ENCODE measurements around the gene ATPAF2.

The ATPAF2 gene

DNA sequence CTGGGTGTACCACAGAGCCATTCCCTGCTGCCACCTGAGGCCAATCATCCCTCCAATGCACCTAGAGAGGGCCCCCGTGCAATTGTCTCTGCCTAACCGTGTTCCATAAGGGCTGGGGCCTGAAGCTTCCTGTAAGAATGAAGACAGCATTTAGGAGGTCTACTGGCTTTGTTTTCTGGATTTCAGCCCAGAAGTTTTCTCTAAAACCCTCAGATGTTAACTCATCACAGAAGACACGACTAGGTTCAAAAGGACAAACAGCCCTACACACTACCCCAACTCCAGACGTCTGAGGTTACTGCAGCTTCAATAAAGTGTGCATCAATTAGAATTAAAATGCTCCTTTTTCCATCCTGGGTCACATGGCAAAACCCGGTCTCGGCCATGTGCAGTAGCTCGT, 38.0 kb upstream of the ATPAF2 start:
- no peaks in the 10 kb centered on the region for H3K9me3 ChIP-seq (ENCODE audit: severe bottlenecking)
- no peak overlapping the region for H3K27ac ChIP-seq (ENCODE audit: poor library complexity, severe bottlenecking)
- no peak overlapping the region for H3K4me3 ChIP-seq (ENCODE audit: severe bottlenecking)
- DNase-seq (ENCODE audit: low spot score) = no peak
- TF ChIP-seq, protein P1, sequence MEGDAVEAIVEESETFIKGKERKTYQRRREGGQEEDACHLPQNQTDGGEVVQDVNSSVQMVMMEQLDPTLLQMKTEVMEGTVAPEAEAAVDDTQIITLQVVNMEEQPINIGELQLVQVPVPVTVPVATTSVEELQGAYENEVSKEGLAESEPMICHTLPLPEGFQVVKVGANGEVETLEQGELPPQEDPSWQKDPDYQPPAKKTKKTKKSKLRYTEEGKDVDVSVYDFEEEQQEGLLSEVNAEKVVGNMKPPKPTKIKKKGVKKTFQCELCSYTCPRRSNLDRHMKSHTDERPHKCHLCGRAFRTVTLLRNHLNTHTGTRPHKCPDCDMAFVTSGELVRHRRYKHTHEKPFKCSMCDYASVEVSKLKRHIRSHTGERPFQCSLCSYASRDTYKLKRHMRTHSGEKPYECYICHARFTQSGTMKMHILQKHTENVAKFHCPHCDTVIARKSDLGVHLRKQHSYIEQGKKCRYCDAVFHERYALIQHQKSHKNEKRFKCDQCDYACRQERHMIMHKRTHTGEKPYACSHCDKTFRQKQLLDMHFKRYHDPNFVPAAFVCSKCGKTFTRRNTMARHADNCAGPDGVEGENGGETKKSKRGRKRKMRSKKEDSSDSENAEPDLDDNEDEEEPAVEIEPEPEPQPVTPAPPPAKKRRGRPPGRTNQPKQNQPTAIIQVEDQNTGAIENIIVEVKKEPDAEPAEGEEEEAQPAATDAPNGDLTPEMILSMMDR (IDR thresholded peaks at IDR 0.05; ENCODE audit: poor library complexity, severe bottlenecking) = no peak
- ATAC-seq (ENCODE audit: low read depth) = no peak
- no peaks in the 10 kb centered on the region for H3K27me3 ChIP-seq (ENCODE audit: insufficient read depth, poor library complexity, severe bottlenecking)
- no peaks in the 10 kb centered on the region for H3K36me3 ChIP-seq (ENCODE audit: low read depth)
- no peaks in the 10 kb centered on the region for H3K4me1 ChIP-seq (ENCODE audit: insufficient read depth, poor library complexity, severe bottlenecking)

DNA sequence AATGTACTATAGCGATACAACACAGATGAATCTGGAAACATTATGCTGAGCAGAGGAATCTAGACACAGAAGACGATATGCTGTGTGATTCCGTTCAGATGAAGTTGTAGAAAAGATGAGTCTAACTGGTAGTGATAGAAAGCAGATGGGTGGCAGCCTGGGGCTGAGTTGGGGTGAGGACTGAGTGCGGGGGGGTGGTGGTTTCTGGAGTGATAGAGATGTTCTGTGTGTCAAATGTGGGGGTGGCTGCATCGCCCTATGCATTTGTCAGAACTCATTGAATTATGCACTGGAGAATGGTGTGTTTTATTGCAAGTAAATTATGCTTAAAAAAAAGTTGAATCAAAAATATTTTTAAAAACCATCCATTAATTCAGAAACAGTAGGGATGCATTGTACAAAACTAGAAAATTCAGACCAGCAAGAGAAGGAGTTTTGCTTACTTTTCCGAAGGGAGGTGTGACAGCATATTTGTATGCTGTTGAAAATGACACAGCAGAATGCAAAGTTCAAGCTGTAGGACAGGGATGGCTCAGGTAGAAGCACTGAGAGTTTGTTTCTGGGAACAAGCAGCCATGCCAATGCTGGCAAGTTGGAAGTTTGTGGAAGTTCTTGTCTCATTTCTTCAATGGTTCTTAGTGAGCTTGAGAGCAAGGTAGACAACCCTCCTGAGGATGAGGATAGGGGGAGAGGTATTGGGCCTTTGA, 35.8 kb upstream of the ATPAF2 start:
- ATAC-seq (ENCODE audit: low read depth) = no peak
- no peak overlapping the region for H3K4me3 ChIP-seq (ENCODE audit: severe bottlenecking)
- no peaks in the 10 kb centered on the region for H3K27me3 ChIP-seq (ENCODE audit: insufficient read depth, poor library complexity, severe bottlenecking)
- no peak for DNase-seq (ENCODE audit: low spot score)
- H3K27ac ChIP-seq (ENCODE audit: poor library complexity, severe bottlenecking) = no peak overlapping the region
- H3K9me3 ChIP-seq (ENCODE audit: severe bottlenecking) = no peaks in the 10 kb centered on the region
- H3K4me1 ChIP-seq (ENCODE audit: insufficient read depth, poor library complexity, severe bottlenecking) = no peaks in the 10 kb centered on the region
- no peaks in the 10 kb centered on the region for H3K36me3 ChIP-seq (ENCODE audit: low read depth)
- TF ChIP-seq, protein P1 (IDR thresholded peaks at IDR 0.05; ENCODE audit: poor library complexity, severe bottlenecking) = no peak

DNA sequence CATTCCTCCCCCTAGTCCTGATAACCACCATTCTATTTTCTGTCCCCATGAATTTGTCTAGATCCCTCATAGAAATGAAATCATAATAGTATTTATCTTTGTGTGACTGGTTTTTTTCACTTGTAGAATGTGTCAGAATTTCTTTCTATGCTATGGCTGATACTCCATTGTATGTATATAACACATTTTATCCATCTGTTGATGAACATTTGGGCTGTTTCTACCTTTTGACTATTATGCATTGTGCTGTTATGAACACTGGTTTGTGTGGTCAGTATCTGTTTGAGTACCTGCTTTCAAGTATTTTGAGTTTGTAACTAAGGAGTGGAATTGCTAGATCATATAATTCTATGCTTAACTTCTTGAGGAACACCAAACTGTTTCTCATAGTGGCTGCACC, 32.8 kb upstream of the ATPAF2 start:
- H3K36me3 ChIP-seq (ENCODE audit: low read depth) = no peaks in the 10 kb centered on the region
- no peaks in the 10 kb centered on the region for H3K27me3 ChIP-seq (ENCODE audit: insufficient read depth, poor library complexity, severe bottlenecking)
- no peaks in the 10 kb centered on the region for H3K9me3 ChIP-seq (ENCODE audit: severe bottlenecking)
- H3K4me3 ChIP-seq (ENCODE audit: severe bottlenecking) = no peak overlapping the region
- no peak overlapping the region for H3K27ac ChIP-seq (ENCODE audit: poor library complexity, severe bottlenecking)
- TF ChIP-seq, protein P1 (IDR thresholded peaks at IDR 0.05; ENCODE audit: poor library complexity, severe bottlenecking) = no peak
- no peaks in the 10 kb centered on the region for H3K4me1 ChIP-seq (ENCODE audit: insufficient read depth, poor library complexity, severe bottlenecking)
- DNase-seq (ENCODE audit: low spot score) (no peak), ATAC-seq (ENCODE audit: low read depth) (no peak)

DNA sequence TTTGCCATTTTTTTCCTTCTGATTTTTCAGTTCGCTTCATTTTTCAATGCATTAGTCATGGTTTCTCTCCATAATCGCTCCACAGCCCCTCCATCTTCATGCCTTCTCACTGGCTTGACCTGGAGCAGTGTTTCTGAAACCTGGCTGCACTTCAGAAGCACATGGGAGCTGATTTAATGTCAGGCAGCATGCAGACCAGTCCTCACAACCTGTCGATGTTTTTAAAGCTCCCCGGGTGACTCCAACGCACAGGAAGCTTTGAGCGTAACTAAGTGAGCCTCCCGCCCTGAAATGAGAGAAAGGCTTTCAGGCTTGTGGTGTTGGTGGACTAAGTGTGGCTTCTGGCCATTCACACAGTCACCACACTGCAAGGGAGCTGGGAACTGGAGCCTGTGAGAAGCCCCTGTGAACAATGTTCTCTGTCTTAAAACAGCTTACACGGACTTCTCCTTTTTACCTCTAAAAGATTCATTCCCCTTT, 31.9 kb upstream of the ATPAF2 start:
- no peaks in the 10 kb centered on the region for H3K9me3 ChIP-seq (ENCODE audit: severe bottlenecking)
- DNase-seq (ENCODE audit: low spot score) (no peak), ATAC-seq (ENCODE audit: low read depth) (0 out of 3 replicates have a peak, but pooled peaks have one; percentile 33)
- TF ChIP-seq, protein P1 (IDR thresholded peaks at IDR 0.05; ENCODE audit: poor library complexity, severe bottlenecking) = no peak
- 0 out of 2 replicates have a peak, but pooled peaks cover 2% of the 10 kb centered on the region for H3K36me3 ChIP-seq (ENCODE audit: low read depth)
- no peak overlapping the region for H3K27ac ChIP-seq (ENCODE audit: poor library complexity, severe bottlenecking)
- H3K4me3 ChIP-seq (ENCODE audit: severe bottlenecking) = no peak overlapping the region
- H3K27me3 ChIP-seq (ENCODE audit: insufficient read depth, poor library complexity, severe bottlenecking) = no peaks in the 10 kb centered on the region
- no peaks in the 10 kb centered on the region for H3K4me1 ChIP-seq (ENCODE audit: insufficient read depth, poor library complexity, severe bottlenecking)

DNA sequence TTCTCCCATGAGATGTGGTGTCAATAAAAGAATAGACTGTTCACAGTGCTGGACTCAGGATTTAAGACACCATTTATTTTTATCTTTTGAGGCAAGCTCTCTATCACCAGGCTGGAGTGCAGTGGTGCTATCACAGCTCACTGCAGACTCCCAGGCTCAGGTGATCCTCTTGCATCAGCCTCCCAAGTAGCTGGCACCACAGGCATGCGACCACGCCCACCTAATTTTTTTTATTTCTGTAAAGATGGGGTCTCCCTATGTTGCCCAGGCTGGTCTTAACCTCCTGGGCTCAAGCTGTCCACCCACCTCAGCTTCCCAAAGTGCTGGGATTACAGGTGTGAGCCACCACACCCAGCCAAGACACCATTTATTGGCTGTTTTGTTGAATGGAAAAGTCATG, 30.1 kb upstream of the ATPAF2 start:
- no peaks in the 10 kb centered on the region for H3K9me3 ChIP-seq (ENCODE audit: severe bottlenecking)
- H3K27ac ChIP-seq (ENCODE audit: poor library complexity, severe bottlenecking) = no peak overlapping the region
- H3K4me3 ChIP-seq (ENCODE audit: severe bottlenecking) = no peak overlapping the region
- peaks cover 8% of the 10 kb centered on the region; the same call in 1 of the 2 replicates for H3K36me3 ChIP-seq (ENCODE audit: low read depth)
- DNase-seq (ENCODE audit: low spot score) (no peak), ATAC-seq (ENCODE audit: low read depth) (no peak)
- no peaks in the 10 kb centered on the region for H3K27me3 ChIP-seq (ENCODE audit: insufficient read depth, poor library complexity, severe bottlenecking)
- TF ChIP-seq, protein P1 (IDR thresholded peaks at IDR 0.05; ENCODE audit: poor library complexity, severe bottlenecking) = no peak
- no peaks in the 10 kb centered on the region for H3K4me1 ChIP-seq (ENCODE audit: insufficient read depth, poor library complexity, severe bottlenecking)

Measured in RWPE2 (cell line).